ENCODE measurements around the gene TRMT5. TPM values are rescaled to one million over a fixed set of nuclear protein-coding genes. Genes with fewer than 3 reads are reported as not detected.

The TRMT5 gene
- total RNA-seq, 1 experiment from 2014 or later = 17.6 TPM

GRCh38 chr14:61025251-61026223, 44.7 kb upstream of the TRMT5 start:
- TF ChIP-seq NFATC4 (CRISPR knock-in tag; IDR thresholded peaks at IDR 0.05) (no peak), ZNF121 (CRISPR knock-in tag; IDR thresholded peaks at IDR 0.05) (no peak), CTCF (IDR thresholded peaks at IDR 0.05) (peak; percentile 51)
- DNase-seq (ENCODE audit: low spot score) = peak; percentile 47
- H3K27ac Mint-ChIP-seq = no peak overlapping the region
- peaks cover 15% of the 10 kb centered on the region for H3K4me1 Mint-ChIP-seq
- no peaks in the 10 kb centered on the region for H3K36me3 Mint-ChIP-seq
- H3K9me3 Mint-ChIP-seq = no peaks in the 10 kb centered on the region
- CTCF ChIA-PET = interaction anchor here (0.6 to 1.6 kb wide), 10 partner anchors 18 to 400 kb away, joined by 3 to 6 read pairs (median 3); no protein-coding TSS in a partner anchor
- POLR2A ChIA-PET = no interaction called here
- peak; percentile 59; the same call in 1 of the 2 replicates for ATAC-seq
- H3K4me3 Mint-ChIP-seq = no peak overlapping the region
- no peaks in the 10 kb centered on the region for H3K27me3 Mint-ChIP-seq (ENCODE audit: low read depth)

- ATAC-seq = no peak
- H3K27me3 Mint-ChIP-seq (ENCODE audit: low read depth) = no peaks in the 10 kb centered on the region
- no peak overlapping the region for H3K4me3 Mint-ChIP-seq
- H3K9me3 Mint-ChIP-seq = peaks cover 17% of the 10 kb centered on the region
- no peak overlapping the region for H3K27ac Mint-ChIP-seq
- CTCF ChIA-PET = interaction anchor here (0.7 kb wide), 1 partner anchor 38 kb away, joined by 3 read pairs; no protein-coding TSS in a partner anchor
- POLR2A ChIA-PET = no interaction called here
- 0 out of 2 replicates have a peak, but pooled peaks cover 2% of the 10 kb centered on the region for H3K4me1 Mint-ChIP-seq
- peaks cover 17% of the 10 kb centered on the region for H3K36me3 Mint-ChIP-seq
- TF ChIP-seq MXD4 (CRISPR knock-in tag; IDR thresholded peaks at IDR 0.05; ENCODE audit: borderline replicate concordance) = no peak
- DNase-seq (ENCODE audit: low spot score) = no peak
Observed at GRCh38 chr14:61019537-61019936, 38.7 kb upstream of the TRMT5 start.

DNA sequence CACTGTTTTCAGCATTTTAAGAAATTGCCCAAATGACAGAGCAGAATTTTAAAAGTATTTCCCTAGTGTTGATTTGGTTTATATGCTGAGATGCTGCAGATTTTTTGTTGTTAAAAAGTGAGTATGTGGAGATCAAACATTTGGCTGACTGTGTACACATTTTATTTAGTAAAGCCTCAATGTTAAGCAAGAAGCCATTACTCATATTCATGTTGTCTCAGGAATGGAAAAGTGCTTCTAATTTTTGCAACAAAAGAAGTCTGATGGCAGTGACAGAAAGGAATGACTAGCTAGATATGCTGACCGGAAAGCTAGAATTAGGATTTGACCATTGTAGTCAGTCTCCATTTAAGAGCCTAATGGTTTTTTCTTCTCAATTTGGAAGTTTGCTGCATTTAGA, 22.7 kb upstream of the TRMT5 start:
- H3K4me1 Mint-ChIP-seq = no peaks in the 10 kb centered on the region
- 0 out of 2 replicates have a peak, but pooled peaks cover 3% of the 10 kb centered on the region for H3K9me3 Mint-ChIP-seq
- H3K36me3 Mint-ChIP-seq = peaks cover 6% of the 10 kb centered on the region
- no peaks in the 10 kb centered on the region for H3K27me3 Mint-ChIP-seq (ENCODE audit: low read depth)
- ATAC-seq = no peak
- TF ChIP-seq, protein P1, sequence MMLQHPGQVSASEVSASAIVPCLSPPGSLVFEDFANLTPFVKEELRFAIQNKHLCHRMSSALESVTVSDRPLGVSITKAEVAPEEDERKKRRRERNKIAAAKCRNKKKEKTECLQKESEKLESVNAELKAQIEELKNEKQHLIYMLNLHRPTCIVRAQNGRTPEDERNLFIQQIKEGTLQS (CRISPR knock-in tag; conservative IDR thresholded peaks at IDR 0.05) = no peak
- TF ChIP-seq ZBTB21 (CRISPR knock-in tag; IDR thresholded peaks at IDR 0.05; ENCODE audit: borderline replicate concordance) (no peak), CREM (CRISPR knock-in tag; IDR thresholded peaks at IDR 0.05) (no peak)
- H3K27ac Mint-ChIP-seq = no peak overlapping the region
- ChIA-PET CTCF (no interaction called here), POLR2A (no interaction called here)
- DNase-seq (ENCODE audit: low spot score) = no peak
- H3K4me3 Mint-ChIP-seq = no peak overlapping the region

DNA sequence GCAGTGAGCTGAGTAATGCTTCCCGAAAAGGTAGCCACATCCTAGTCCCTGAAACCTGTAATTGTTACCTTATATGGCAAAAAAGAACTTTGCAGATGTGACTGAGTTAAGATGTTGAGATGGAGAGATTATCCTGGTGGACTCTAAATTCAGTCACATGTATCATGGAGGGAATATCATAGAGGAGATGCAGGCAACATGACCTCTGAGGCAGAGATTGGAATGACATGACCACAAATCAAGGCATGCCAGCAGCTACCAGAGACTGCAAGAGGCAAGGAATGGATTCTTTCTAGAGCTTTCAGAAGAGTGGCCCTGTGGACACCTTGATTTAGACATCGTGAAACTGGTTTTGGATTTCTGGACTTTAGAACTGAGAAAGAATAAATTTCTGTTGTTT, 18.7 kb upstream of the TRMT5 start:
- Mint-ChIP-seq H3K36me3 (peaks cover 16% of the 10 kb centered on the region), H3K27me3 (ENCODE audit: low read depth) (no peaks in the 10 kb centered on the region), H3K4me3 (no peak overlapping the region), H3K9me3 (peaks cover 13% of the 10 kb centered on the region), H3K27ac (no peak overlapping the region), H3K4me1 (no peaks in the 10 kb centered on the region)
- no peak for DNase-seq (ENCODE audit: low spot score)
- CTCF ChIA-PET = no interaction called here
- no peak for TF ChIP-seq GTF2I (CRISPR knock-in tag; conservative IDR thresholded peaks at IDR 0.05)
- POLR2A ChIA-PET = no interaction called here
- ATAC-seq = no peak

DNA sequence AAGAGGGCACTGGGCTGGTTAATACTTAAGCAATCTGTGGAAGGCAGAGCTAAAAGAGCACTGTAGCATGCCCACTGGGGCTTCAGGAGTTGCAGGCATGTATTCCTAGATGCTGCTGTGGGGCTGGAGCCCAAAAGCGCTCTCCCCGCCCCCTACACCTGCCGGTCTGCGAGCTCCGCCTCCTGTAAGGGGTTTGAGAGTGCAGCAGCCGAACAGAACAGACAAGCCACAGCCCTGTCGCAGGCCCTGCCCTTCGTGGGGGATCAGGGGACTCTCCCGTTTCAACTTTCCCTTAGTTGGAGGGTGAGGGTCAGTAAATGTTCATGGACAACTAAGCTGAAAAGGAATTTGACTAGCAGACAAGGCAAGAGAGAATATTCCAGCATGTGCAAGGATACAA, 17.7 kb upstream of the TRMT5 start:
- POLR2A ChIA-PET = no interaction called here
- Mint-ChIP-seq H3K27ac (no peak overlapping the region), H3K27me3 (ENCODE audit: low read depth) (no peaks in the 10 kb centered on the region), H3K36me3 (peaks cover 16% of the 10 kb centered on the region), H3K9me3 (peaks cover 13% of the 10 kb centered on the region), H3K4me1 (no peaks in the 10 kb centered on the region), H3K4me3 (no peak overlapping the region)
- ATAC-seq (peak; percentile 70), DNase-seq (ENCODE audit: low spot score) (peak; percentile 16)
- CTCF ChIA-PET = interaction anchor here (0.6 kb wide), 1 partner anchor 27 kb away, joined by 3 read pairs; no protein-coding TSS in a partner anchor
- no peak for TF ChIP-seq CBFB (CRISPR knock-in tag; IDR thresholded peaks at IDR 0.05; ENCODE audit: low read depth)
- TF ChIP-seq MAX (CRISPR knock-in tag; IDR thresholded peaks at IDR 0.05) = no peak
- TF ChIP-seq CREM (CRISPR knock-in tag; IDR thresholded peaks at IDR 0.05) = no peak
- no peak for TF ChIP-seq FOXJ3 (CRISPR knock-in tag; IDR thresholded peaks at IDR 0.05; ENCODE audit: borderline replicate concordance)
- no peak for TF ChIP-seq TEAD1 (CRISPR knock-in tag; IDR thresholded peaks at IDR 0.05)
- TF ChIP-seq ZNF416 (CRISPR knock-in tag; IDR thresholded peaks at IDR 0.05) = no peak
- TF ChIP-seq ZNF263 (CRISPR knock-in tag; IDR thresholded peaks at IDR 0.05; ENCODE audit: low read depth) = no peak
- no peak for TF ChIP-seq MYBL2 (CRISPR knock-in tag; IDR thresholded peaks at IDR 0.05)
- TF ChIP-seq, protein P2, sequence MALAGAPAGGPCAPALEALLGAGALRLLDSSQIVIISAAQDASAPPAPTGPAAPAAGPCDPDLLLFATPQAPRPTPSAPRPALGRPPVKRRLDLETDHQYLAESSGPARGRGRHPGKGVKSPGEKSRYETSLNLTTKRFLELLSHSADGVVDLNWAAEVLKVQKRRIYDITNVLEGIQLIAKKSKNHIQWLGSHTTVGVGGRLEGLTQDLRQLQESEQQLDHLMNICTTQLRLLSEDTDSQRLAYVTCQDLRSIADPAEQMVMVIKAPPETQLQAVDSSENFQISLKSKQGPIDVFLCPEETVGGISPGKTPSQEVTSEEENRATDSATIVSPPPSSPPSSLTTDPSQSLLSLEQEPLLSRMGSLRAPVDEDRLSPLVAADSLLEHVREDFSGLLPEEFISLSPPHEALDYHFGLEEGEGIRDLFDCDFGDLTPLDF (CRISPR knock-in tag; IDR thresholded peaks at IDR 0.05) = no peak
- TF ChIP-seq ATF2 (CRISPR knock-in tag; IDR thresholded peaks at IDR 0.05; ENCODE audit: borderline replicate concordance, low read depth) = no peak
- TF ChIP-seq ERG (CRISPR knock-in tag; IDR thresholded peaks at IDR 0.05) = no peak
- TF ChIP-seq ZNF396 (CRISPR knock-in tag; IDR thresholded peaks at IDR 0.05; ENCODE audit: borderline replicate concordance) = no peak

Measured in WTC11 (cell line).